NT2/D1 (cell line): Measurements from ENCODE around the gene SLC44A4.

ENCODE experiments used
- SUZ12 ChIP-seq: IDR thresholded peaks from 2 replicates; pipeline ENCODE4 v1.6.1; 2011; ENCODE audit not compliant: insufficient read length, insufficient read depth; ENCODE audit errors: extremely low read depth
- YY1 ChIP-seq: IDR thresholded peaks from 2 replicates; pipeline ENCODE4 v1.6.1; 2011; ENCODE audit not compliant: insufficient read length, insufficient read depth
- ZNF274 ChIP-seq: IDR thresholded peaks from 2 replicates; pipeline ENCODE4 v1.6.1; 2011; ENCODE audit warnings: mild to moderate bottlenecking, low read depth, low read length

DNA sequence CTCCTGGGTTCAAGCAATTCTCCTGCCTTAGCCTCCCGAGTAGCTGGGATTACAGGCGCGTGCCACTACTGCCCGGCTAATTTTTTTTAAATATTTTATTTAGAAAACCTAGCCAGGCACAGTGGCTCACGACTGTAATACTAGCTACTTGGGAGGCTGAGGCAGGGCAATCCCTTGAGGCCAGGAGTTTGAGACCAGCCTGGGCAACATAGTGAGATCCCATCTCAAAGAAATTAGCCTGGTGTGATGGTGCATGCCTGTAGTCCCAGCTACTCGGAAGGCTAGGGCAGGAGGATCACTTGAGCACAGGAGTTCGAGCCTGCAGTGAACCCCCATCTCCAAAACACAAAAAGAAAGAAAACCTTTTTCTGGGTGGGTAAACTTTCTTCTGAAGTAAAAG, 2.4 kb downstream of the SLC44A4 start:
- no peak for TF ChIP-seq YY1
- no peak for TF ChIP-seq ZNF274
- TF ChIP-seq SUZ12, result no peak
